Stimulated activated CD8-positive, alpha-beta memory T cell treated with anti-CD3 and anti-CD28 coated beads, Interleukin-15, amount 100 ng/mL, for 48 hours (primary cell): ENCODE data around the gene BLOC1S1.

Experiments
- DNase-seq, 2 donors: peaks; one replicate each; pipeline ENCODE4 v3.0.0-alpha.2; 2020; ENCODE audit warnings: low read depth in 2 of 2

The BLOC1S1 gene

DNA sequence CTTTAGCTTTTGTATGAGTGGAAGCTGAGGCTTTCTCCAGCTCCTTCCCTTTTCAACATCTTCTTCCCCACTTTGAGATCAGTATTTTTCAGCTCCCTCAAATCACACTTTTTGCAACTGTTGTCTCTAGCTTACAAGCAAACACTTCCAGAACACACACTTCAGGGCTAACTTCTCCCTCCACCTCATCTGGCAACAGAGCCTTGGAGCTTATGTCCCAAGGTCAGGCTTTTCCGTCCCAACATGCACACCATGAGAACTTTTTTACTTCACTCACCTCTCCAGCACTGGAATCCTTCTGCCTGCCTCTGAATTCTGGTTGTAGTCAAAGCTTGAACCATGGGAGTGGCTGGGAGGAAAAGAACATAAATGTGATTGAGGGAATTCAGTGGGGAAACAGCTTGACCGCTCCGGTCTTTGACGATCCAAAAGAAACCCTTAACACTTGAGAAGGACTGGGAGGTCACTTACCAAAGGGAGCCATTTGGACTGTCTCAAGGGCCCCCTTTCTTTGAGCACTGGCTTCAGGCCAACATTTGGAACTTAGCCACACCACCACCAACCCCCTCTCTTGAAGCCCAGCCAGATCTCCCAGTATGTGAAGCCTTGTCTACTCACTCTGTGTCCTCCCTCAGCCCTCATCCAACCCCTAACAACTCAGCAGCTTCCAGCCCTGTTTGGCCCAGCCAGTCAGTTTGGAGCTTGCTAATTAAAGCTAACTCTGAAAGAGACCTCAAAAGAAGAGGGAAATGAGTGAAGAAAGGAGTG lies 3.9 kb upstream of the BLOC1S1 start:
- no peak for DNase-seq

DNA sequence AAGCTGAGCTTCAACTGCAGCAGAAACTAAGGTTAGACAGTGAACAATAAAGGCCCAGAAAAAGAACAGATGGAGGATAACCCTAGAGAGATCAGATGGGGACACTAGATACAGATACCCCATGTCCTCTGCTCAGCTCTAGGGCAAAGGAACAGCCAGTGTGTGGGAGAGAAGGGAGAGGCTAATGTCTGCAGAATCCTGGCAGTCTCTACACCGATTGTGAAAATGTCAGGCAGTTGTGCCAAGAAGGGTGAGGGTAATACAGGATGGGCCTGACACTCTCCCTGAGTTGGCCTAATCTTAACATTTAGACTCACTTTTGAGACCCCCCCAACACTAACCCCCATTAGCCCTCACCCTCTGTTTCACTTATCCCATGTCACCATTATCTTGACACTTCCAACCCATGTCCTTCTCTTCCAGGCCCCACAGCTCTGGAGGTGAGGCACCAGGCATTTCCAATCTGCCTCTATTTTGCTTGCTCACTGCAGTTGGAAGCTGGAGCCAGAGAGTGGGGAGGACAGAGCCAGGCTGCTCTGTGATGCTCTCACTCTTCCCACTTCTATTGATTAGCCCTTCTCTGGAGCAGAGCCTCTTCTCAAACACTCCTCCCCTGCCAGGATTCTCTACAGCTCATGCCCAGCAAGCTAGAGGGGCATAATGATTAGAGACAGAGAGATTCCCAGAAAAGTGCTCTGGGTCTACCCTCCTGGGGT lies 3.0 kb upstream of the BLOC1S1 start:
- no peak for DNase-seq

DNA sequence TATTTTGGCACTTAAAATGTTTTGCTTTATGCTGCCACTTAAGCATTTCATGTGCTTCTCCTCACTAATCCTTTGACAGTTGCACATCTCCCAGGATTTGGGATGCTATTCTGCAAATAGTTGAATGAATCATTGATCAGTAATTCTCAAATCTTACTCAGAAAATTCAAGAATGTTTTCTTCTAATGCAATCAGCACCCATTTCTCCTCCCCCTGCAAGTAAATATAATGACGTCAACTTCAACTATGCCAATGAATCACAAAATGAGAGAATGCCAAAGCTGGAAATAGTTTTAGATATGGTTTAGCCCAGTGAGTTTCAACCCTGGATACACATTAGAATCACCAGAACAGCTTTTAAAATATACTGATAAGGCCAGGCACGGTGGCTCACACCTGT lies 2.1 kb upstream of the BLOC1S1 start:
- DNase-seq, result no peak

DNA sequence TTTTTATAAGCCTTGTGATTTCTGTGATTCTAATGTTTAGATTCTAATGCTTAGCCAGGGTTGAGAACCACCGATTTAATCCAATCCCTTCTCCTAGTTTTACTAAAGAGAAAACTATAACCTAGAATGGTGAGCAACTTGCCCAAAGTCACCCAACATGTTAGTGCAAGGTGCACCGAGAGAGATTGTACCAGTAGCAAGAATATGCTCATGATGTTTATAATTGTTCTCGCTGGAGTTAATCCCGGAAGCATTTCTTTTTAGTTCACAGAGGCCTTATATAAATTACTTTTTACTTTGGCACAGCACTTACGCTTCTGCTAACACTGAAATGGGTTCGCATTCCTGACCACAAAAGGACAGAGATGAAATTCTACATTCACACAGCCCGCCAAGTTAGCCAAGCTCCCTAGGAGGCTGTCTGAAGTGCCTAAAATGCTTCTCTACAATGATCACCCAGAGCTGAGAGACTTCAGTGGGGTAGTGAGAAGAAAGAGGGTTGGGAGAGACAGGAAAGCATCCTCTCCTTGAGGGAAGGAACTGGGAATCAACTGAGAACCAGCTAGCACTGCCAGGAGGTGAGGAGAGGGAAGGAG lies 579 bp upstream of the BLOC1S1 start:
- no peak for DNase-seq

DNA sequence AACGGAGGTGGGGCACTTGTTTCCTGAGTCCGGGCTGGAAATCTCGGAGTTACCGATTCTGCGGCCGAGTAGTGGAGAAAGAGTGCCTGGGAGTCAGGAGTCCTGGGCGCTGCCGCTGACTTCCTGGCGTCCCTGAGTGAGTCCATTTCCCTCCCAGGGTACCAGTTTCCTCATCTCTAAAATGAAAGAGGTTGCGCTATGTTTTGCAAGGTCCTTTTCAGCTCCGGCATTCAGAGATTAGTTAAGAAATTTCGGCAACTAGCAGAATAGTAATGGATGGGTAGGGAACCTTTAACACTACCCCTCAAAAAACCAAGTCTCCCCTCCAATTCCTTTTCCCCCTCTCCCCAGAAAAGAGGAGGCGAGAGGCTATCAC lies 724 bp downstream of the BLOC1S1 start:
- no peak for DNase-seq

DNA sequence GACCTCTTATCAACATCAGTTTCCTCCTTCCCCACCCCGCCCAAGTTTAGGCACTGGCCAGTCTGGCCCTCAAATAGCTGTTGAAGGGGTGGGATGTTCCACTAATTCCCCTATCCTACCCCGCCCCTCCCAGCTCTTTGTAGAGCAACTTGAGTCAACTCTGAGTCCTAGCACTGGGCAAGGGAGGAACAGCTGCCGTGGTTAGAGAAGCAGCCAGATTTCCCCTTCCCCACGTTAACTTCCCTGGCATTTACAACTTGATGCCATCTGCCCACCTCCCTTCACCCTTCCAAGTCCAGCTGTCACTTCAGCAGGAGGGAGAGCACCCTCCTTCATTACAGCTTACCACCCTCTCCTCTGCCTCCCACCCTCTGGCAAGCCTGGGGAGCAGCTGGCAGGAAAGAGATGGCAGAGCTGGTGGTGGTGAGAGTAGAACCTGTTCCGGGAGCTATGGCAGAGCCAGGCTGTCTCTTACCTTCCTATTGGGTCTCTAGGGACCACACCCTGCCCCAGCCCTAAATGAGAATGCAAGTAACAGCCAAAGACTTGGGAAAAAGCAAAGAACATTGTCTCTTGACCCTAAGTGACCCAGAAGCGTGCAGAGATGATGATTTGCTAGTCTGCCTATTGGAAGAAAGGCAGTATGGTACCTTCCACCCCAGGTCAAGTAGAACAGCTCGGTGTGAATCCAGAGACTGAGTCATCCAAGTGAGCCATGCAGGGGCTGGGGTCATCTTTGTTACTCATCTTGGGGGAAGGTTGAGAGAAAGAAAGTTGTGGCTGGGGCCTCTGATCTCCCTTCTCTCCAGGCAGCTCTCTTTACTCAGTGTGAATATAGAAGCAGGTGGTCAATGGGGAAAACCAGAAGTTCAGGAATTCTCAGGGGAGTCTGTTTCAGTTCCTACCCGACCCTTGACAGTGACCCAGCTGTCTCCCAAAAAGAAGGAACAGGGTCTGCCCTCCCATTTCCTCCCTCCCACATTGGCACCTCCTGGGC lies 1.5 kb downstream of the BLOC1S1 start:
- peak in 1 of 2 donors; percentile 26 for DNase-seq

DNA sequence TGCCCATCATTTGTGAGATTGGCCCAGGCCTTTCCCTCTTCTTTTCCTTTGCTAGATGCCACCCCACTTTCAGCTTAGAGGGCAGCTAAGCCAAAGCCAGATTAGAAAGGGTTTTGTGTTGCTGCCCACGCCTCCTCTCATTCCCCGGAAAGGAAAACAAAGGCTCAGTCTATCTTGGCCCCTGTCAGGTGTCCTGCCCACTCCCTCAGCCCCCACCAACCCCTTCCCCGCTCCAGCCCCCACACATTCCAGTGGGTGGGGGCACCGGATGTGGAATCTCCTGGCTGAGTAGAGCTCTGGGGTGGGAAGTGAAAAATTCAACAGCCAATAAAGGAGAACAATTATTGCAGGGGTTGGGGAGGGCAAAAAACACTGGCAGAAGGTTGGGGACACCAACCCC lies 2.2 kb downstream of the BLOC1S1 start:
- no peak for DNase-seq

DNA sequence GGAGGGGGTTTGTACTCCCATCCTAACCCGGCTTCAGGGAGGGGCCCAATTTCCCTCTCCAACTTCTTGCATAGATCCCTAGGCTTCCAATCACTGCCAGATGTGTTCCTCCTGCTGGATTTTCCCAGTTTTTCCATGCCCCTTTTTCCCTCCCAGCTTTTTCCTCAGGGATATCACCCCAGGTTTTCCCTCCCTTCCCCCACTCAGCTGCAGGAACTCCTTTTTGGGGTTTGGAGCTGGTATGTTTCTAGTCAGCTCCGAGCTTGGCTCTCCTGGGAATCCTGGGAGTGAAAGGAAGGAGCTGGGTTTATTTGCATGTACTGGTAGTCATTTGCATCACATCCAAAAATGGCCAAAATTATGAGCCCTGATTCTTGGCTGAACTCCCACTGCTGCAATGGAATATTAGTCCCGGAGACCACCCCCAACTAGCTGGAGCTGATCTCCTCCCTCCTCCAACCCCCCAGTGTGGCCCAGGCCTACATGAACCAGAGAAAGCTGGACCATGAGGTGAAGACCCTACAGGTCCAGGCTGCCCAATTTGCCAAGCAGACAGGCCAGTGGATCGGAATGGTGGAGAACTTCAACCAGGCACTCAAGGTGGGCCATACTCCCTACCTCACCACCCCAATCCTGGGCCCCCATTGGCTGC lies 2.9 kb downstream of the BLOC1S1 start:
- DNase-seq, result no peak

DNA sequence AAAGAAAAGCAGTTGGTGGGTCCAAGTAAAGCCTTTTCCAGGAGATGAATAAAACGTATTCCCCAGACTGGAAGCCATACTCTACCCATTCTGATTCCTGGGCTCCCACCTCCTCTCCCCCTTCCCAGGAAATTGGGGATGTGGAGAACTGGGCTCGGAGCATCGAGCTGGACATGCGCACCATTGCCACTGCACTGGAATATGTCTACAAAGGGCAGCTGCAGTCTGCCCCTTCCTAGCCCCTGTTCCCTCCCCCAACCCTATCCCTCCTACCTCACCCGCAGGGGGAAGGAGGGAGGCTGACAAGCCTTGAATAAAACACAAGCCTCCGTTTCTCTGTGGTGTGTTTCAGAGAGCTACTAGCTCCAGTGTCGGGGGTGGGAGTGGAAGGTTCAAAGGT lies 3.5 kb downstream of the BLOC1S1 start:
- DNase-seq, result no peak

DNA sequence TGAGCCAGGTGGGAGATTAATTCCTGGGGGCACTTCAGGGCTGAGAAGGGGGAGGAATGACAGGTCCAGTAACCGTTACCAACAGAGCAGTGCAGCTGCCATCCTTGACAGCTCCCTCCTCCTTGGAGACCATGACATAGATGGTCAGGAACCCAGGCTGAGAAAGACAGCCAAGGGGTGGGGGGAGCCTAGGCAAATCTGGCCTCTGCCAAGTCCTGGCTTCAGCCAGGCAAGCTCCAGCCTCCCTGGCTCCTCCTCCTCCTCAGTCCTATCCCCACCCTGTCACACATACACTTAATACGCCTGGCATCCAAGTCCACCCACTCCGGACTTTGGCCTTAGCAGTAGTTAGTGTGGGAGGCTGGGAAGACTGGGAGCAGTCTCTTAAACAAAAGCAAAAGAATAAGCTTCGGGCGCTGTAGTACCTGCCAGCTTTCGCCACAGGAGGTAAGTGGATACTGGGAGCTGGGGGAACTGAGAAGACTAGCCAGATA lies 4.3 kb downstream of the BLOC1S1 start, which contains the start of gene RDH5:
RDH5 (plus strand) TSS at position 323 of the 494 bp plus-strand sequence. CDS start 792 bp downstream, outside the sequence.
- DNase-seq, result no peak

DNA sequence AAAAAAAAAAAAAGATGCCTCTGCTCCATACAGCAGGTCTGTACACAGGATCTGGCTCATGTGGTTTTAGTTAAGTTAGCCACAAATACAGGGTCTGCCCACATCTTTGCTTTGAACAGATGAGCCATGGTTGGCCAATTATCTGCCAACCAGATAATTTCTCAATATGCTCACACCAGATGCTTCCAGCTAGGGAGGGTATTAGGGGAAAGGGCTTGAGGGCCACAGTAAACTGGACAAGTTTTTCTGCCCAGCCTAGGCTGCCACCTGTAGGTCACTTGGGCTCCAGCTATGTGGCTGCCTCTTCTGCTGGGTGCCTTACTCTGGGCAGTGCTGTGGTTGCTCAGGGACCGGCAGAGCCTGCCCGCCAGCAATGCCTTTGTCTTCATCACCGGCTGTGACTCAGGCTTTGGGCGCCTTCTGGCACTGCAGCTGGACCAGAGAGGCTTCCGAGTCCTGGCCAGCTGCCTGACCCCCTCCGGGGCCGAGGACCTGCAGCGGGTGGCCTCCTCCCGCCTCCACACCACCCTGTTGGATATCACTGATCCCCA lies 5.1 kb downstream of the BLOC1S1 start:
- DNase-seq, result no peak

DNA sequence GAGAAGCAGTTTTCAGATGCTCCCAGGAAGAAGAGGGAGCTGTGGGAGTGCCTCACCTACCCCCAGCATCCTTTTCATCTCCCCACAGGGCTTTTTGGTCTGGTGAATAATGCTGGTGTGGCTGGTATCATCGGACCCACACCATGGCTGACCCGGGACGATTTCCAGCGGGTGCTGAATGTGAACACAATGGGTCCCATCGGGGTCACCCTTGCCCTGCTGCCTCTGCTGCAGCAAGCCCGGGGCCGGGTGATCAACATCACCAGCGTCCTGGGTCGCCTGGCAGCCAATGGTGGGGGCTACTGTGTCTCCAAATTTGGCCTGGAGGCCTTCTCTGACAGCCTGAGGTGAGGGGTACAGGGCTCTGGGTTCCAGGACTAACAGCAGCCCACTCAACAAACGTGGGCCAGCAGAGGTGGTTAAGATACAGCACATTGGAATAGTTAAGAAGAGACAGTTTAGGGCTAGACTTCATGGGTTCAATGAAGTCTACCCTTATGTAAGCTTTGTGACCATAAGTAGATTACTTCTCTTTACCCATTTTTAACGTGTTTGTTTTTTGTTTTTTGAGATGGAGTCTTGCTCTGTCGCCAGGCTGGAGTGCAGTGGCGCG lies 5.9 kb downstream of the BLOC1S1 start:
- no peak for DNase-seq

DNA sequence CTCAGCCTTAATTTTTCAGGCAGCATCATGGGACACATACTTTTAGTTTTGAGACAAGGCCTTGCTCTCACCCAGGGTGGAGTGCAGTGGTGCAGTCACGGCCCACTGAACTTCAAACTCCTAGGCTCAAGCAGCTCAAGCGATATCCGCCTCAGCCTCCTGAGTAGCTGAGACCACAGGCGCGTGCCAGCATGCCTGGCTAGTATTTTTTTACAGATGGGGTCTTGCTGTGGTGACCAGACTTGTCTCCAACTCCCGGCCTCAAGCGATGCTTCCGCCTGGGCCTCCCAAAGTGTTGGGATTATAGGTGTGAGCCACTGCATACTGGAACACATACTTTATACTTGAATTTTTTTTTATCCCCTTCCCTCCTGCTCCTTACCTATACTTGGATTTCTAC lies 7.1 kb downstream of the BLOC1S1 start:
- no peak for DNase-seq

DNA sequence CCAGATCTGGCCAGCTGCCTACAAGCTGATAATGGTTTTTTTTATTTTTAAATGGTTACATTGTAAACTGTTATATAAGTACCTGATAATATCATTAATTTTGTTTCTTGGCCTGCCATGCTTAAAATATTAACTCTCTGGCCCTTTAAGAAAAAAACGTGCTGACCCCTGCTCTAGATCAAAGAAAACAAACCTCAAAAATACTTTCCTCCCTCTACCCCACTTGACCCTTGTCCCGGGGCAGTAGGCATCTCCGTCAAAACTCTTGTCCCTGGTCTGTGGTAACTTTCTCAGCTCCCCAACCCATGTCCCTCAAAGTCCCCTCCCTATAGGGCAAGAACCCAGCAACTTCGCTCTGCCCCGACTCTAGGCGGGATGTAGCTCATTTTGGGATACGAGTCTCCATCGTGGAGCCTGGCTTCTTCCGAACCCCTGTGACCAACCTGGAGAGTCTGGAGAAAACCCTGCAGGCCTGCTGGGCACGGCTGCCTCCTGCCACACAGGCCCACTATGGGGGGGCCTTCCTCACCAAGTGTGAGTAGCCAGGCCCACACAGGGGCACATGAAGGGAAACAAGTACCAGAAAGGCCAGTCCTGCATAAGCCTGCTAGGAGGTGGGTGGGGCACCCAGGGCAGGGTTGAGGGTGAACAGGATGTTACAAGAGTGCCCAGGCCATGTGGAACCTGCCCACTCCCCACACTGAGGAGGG lies 7.8 kb downstream of the BLOC1S1 start:
- no peak for DNase-seq

DNA sequence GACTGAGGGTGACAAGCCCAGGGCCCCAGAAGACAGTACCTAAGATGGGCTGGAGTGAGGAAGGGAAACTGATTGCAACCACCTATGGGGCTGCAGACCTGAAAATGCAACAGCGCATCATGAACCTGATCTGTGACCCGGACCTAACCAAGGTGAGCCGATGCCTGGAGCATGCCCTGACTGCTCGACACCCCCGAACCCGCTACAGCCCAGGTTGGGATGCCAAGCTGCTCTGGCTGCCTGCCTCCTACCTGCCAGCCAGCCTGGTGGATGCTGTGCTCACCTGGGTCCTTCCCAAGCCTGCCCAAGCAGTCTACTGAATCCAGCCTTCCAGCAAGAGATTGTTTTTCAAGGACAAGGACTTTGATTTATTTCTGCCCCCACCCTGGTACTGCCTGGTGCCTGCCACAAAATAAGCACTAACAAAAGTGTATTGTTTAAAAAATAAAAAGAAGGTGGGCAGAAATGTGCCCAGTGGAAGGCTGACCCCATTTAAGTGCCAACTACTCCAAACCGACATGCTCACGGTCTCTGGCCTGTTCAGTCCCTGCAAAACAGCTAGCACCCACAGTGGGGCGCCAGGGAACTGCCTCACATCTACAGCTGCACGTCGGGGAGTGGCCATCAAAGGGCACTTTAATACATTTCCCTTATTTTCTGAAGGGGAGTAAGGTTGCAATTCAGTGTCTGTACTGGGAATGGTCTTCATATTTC lies 8.5 kb downstream of the BLOC1S1 start:
- peak in 1 of 2 donors; percentile 52 for DNase-seq

DNA sequence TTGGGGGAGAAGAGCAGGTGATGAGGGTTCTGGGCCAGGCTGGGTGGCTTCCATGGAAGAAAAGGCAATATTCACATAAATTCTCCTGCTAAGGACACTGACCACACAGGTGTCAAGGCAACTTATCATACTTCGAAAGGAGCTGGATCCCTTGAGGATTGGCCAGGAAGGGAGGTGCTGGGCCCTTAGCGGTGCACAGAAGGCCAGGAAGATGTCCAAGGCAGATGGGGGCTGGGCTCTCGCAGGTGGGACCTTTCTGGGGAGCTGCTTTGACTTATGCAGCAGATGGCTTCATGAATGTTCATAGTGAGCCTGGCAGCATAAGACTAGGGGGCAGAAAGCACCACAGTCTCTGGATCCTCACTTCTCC lies 9.1 kb downstream of the BLOC1S1 start:
- no peak for DNase-seq

DNA sequence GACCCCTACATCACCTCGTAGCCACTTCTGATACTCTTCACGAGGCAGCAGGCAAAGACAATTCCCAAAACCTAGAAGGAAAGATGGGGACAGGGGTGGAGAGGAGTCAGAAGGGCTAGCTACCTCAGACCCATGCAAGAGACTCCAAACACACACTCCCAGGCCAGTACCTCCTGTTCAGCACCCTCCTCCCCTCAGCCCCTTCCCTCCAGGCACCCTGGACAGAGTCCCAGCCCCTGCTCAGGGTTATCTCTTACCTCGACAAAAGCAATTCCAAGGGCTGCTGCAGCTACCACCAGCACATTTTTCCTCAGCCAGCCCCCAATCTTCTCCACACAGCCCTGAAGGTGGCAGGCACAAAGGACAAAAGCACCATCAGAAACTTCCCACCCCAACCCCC lies 9.7 kb downstream of the BLOC1S1 start:
- no peak for DNase-seq

DNA sequence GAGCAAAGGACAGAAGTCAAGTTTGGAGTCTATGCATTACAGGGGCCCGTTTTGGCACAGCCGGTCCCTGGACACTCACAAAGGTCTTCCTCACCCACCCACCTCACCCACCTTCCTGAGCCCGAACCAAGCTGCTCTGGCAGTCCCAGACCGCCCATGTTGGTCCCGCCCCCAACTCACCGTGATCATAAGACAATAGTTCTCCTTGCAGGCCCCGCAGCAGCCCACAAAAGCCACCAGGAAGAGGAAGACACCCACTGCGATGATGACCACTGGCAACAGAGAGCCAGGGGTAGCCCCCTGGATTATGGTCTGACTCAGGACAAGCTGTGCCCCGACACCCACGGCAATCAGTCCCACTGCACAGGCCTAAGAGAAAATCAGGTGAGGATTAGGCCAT lies 11.1 kb downstream of the BLOC1S1 start:
- DNase-seq, result no peak

DNA sequence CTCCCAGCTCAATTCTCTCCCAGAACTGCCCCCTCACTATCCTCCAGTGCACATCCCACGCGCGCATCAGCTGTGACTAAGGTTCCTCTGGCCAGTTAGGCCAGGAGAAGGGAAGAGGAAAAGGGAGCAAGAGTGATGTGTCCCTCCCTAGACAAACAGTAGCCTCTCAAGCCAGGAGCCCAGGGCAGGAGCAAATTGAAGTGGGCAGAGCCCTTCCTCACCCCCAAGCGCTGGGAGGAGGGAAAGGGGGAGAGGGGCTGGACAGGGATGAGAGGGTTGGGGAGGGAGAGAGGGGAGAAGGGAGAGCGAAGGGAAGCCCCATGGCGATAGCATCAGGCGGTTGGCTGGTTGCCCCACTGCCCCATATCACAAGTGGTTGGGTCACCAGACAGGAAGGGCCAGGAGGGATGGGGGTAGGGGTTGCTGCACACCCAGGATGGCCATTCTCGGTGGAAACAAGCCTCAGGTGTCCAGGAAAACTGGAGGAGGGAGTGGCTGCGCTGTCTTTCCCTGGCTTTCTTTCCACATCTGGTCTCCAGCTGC lies 11.9 kb downstream of the BLOC1S1 start:
- DNase-seq, result no peak
